GM18868 (cell line): ENCODE results near the gene WTIP.
"Not testable (repeated sequence)": the region's sequence is repeated elsewhere in the genome, so short reads cannot be mapped to it uniquely, and the experiment has no call there.

Experiments
- ATAC-seq: cut with Tn5 transposase; IDR thresholded peaks from one replicate; pipeline ENCODE4 v1.9.1; 2021; ENCODE audit warnings: mild to moderate bottlenecking, moderate library complexity; ENCODE audit not compliant: unreplicated experiment

WTIP gene

DNA sequence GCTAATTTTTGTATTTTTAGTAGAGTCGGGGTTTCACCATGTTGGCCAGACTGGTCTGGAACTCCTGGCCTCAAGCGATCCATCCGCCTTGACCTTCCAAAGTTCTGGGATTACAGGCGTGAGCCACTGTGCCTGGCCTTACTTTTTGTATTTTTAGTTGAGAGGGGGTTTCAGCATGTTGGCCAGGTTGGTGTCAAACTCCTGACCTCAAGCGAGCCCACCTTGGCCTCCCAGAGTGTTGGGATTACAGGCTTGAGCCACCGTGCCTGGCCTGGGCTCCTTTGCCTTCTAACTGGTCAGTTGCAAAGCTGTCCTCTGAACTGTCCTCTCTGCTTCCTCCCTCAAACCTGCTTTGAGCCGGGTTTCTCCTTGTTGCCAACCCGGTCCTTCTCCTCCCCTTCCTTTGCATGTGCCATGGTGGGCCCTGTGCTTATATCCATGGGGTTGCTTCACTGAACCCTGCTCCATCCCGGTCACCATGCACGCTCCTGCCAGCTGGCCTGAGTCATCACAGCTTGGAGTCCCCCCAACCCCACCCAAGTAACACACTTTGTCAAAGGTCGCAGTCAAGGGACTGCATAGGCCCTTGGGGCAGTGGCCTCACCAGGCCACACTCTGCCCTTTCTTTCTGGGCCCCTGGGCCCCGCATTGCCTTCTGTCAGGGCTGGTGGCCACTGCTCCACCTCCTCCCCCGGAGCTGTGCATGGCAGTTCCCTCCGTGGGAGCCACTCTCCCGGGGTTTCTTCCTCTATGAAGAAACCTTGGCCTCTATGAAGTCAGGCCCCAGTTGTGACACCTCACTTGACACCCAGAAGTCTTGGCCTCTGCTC, 21.2 kb downstream of the WTIP start:
- ATAC-seq, result no peak

- ATAC-seq, result no peak
Measured at GRCh38 chr19:34503531-34504272, 22.1 kb downstream of the WTIP start.

DNA sequence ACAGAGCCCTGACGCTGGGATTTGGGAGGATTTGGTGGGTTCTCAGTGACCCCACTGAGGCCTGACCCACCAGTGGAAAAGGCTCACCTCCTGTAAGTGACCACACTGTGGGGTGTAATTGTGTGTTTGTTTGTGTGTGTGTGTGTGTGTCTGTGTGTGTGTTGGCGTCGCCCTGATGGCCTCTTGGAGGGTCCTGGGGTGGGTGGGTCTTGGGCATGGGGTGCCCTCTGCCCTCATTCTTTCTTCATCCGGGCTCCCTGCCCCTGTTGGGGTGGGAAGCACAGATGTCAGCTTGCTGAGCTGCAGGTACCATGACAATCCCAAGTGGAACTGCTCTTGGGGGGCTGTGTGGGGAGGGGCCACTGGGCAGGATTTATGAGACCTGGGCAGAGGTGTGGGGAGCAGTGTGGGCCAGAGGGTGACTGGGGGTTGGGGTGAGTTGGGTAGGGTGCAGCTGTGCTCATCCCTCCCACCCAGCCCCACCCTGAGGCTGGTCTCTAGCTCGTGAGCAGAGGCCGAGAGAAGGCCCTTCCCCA, 22.8 kb downstream of the WTIP start:
- no peak for ATAC-seq

DNA sequence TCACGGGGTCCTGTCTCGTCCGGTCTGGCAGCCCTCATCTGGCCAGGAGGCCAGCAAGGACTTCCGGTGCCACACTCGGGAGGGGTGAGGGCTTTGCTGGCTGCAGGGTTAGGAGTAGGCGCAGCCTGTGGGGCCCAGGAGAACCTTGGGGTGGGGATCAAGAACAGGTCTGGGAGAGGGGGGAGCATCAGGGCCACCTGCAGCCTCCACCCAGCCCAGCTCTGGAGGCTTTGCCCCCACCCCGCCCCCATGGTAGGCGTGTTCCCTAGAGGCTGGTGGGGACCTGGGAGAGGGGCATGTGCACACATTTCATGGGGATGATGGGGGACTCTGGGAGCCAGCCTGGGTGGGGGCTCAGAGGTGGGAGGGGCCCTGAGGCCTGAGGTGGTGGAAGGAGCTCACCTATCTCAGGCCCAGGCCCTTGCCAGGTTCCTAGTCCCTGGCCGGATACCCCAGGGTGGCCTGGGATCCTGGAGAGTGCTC, 23.3 kb downstream of the WTIP start:
- ATAC-seq, result no peak

DNA sequence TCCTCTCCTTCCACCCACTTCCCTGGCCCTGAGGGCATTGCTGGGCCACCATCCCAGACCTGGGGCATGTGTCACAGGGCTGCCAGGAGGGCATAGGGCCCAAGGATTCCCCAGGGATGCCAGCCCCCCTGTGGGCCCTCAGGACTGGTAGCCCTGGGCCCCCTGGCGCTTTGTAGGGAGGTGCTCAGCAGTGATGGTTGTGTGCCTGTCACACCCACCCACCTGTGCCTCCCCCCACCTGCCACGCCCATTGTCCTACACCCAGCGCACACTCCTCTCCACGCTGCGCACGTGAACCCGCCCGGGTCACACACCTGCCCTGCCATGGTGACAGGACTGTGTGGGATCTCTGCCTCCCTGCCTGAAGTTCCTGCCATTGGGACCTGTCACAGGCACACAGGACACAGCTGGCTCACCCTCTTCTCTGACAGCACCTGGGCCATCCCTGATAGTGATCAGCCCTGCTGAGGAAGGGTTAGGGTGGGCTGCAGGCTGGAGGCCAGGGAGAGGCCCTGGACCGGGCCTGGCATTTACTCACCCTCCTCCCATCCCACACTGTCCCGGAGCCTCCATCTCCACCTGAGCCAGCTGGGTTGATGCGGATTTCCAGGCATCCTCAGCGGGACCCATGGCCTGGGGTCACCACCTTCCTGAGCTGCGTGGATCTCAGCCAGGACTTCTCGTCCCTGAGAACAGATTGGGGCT, 23.9 kb downstream of the WTIP start:
- ATAC-seq, result no peak

DNA sequence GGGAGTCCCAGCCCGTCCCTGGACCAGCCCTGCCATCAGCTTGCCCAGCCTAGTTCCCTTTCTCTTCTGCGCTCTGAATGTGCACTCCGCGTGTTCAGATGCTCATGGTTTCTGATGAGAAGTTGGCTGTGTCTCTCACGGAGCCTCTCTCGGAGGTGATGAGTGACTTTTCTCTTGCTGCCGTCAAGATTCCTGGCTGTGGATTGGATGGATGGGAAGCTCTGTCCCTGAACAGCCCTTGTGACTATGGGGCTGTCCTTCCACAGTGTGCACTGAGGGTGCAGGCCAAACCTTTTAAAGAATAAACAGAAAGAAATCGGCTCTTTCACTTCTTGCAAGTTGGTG, 24.4 kb downstream of the WTIP start:
- no peak for ATAC-seq

DNA sequence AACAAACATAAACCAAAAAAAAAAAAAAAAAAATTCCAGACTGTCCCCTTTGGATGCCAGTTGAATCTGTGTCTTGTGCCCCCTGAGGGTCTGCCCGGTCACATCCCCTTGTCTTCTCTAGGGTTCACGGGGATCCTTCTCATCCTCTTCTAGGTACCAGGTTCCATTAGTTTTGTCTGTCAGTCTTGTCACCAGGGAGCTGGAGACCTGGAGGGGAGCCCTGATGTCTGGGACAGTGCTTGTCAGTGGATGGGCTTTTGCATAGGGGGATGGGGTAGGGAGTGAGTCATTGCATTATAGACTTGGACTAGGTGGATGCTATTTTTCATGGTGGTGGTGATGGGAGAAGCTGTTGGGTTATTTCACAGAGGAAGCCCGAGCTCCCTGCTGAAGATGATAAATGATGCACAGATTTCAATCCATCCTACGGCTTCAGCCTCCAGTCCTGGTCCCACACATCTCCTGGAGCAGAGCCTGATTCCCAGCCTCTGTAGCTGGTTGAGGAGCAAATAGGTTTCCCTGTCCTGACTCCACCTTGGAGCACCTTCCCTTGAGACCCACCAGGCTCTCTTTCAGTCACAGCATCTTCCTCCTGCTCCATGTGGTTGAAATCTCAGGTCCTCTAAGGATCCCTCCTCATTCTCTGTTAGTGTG, 26.0 kb downstream of the WTIP start:
- no peak for ATAC-seq

- no peak for ATAC-seq
Measured at GRCh38 chr19:34508540-34508939, 27.0 kb downstream of the WTIP start.

GRCh38 chr19:34510904-34511303, 29.3 kb downstream of the WTIP start:
- not testable (repeated sequence) for ATAC-seq

GRCh38 chr19:34512254-34512822, 30.8 kb downstream of the WTIP start:
- no peak for ATAC-seq

- ATAC-seq, result no peak
Measured at GRCh38 chr19:34513767-34514166, 32.2 kb downstream of the WTIP start.

- no peak for ATAC-seq
Measured at GRCh38 chr19:34519602-34520001, 38.0 kb downstream of the WTIP start.

DNA sequence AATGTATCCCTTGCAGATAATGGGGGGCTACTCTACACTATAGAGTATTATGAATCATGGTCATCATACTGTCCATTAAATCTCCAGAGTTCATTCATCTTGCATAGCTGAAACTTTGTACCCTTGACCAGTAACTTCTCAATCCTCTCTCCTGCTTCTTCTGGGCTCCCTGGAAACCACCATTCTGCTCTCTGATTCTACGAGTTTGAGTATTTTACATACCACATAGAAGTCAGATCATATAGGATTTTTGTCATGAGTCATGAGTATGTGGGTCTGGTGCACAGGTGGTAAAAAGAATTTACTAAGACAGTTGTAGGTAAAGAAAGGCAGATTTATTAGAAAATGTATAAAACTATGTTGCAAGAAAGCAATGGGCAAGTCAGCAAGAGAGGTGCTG, 41.9 kb downstream of the WTIP start:
- ATAC-seq, result no peak

- no peak for ATAC-seq
Measured at GRCh38 chr19:34525001-34525400, 43.4 kb downstream of the WTIP start.

DNA sequence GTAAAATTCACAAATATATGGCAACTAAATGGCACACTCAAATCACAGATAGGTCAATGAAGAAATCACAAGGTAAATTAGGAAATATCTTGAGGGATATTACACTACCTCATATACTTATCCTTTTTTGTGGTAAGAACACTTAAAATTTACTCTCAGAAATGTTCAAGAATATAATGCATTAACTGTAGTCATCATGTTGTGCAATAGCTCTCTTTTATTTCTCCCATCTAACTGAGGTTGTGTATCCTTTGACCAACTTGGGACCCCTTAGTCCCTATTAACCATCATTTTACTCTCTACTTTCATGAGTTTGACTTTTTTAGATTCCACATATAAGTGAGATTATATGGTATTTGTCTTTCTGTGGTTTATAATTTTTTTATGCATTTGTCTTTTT, 52.6 kb downstream of the WTIP start:
- ATAC-seq, result no peak

- no peak for ATAC-seq
Measured at GRCh38 chr19:34539396-34539795, 57.8 kb downstream of the WTIP start.

DNA sequence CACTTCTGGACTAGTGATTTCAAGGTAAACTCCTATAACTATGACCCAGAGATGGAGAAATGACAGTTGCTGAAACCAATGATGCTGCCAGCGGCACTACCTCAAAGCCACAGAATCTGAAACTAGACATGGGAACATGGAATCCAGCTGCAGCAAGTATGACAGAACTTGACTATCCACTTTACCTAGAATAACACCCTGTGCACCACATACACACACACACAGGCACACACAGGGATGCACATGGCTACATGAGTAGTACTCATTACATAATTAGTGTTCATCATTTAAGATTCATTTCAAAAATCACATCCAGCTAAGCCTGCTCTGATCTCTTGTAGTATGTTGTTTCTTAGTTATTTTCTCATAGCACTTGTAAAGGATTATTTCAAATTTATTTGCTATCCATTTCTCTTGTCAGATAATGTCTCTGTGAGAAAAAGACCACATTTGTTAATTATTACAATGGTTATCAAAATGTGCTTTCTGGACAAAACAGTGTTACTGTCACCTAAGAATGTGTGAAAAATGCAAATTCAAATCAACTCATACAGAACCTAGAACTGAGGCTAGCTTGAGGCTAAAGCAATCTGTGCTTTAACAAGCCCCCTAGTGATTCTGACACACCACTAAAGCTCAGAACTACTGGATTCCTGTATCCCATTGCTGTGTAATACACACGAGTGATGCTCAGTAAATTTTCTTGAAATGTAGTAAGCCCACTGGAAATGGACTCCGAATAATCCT, 59.4 kb downstream of the WTIP start:
- no peak for ATAC-seq

DNA sequence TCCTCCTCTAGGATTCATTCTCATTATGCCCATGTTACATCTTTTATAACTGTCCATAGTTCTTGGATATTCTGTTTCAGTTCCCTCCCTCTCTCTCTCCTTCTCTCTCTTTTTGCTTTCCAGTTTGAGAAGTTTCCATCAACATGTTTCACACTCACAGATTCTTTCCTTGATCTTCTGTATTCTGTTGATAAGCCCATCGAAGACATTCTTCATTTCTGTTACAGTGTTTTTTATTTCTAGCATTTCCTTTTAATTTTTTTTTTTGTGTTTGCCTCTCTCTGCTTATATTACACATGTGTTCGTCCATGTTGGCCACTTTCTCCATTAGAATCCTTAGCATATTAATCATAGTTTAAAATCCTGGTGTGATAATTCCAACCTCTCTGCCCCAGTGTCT, 68.3 kb downstream of the WTIP start:
- no peak for ATAC-seq

GRCh38 chr19:34555447-34555846, 73.9 kb downstream of the WTIP start:
- no peak for ATAC-seq

GRCh38 chr19:34556488-34556887, 74.9 kb downstream of the WTIP start:
- no peak for ATAC-seq
